Sigmoid colon (tissue), 4 donors: ENCODE data around the gene AGXT.

Experiments
- CTCF ChIP-seq, 4 experiments: fragments of 450-650 bp in 3 of 4; fragments of 200-600 bp in 1 of 4; IDR thresholded peaks; one replicate each; pipeline ENCODE4 v1.5.1; 2016 to 2019; ENCODE audit warnings: antibody characterized with exemption in 4 of 4, mild to moderate bottlenecking in 3 of 4, moderate library complexity in 2 of 4
- EP300 ChIP-seq, 4 donors: sonication (generic); formaldehyde crosslinking; IDR thresholded peaks; one replicate each; pipeline ENCODE4 v1.6.1; 2017; ENCODE audit warnings: antibody characterized with exemption in 4 of 4
- POLR2A ChIP-seq, 2 donors: fragments of 450-650 bp; IDR thresholded peaks; one replicate each; pipeline ENCODE4 v1.6.1; 2016; ENCODE audit warnings: antibody characterized with exemption in 2 of 2, mild to moderate bottlenecking in 2 of 2, moderate library complexity in 2 of 2
- POLR2AphosphoS5 ChIP-seq, 4 donors: sonication (generic); formaldehyde crosslinking; IDR thresholded peaks; one replicate each; pipeline ENCODE4 v1.6.1; 2017; ENCODE audit warnings: antibody characterized with exemption in 4 of 4

GRCh38 chr2:240837621-240838020 lies 31.0 kb upstream of the AGXT start:
- TF ChIP-seq POLR2A (IDR thresholded peaks at IDR 0.05) (no peak), CTCF (IDR thresholded peaks at IDR 0.05) (no peak), EP300 (IDR thresholded peaks at IDR 0.05) (no peak), POLR2AphosphoS5 (IDR thresholded peaks at IDR 0.05) (no peak)
